GM12801 (cell line): Measurements from ENCODE around the gene PTPRT.

Source experiments
- CTCF ChIP-seq: IDR thresholded peaks from one replicate; pipeline ENCODE4 v1.5.1; 2011; ENCODE audit warnings: control low read depth; ENCODE audit not compliant: insufficient read length; ENCODE audit errors: extremely low read depth

Gene PTPRT

GRCh38 chr20:43151901-43152300 lies 37.8 kb downstream of the PTPRT start:
- no peak for TF ChIP-seq CTCF

- TF ChIP-seq CTCF: no peak
Observed at GRCh38 chr20:43151256-43151655, 38.5 kb downstream of the PTPRT start.

- TF ChIP-seq CTCF: no peak
Observed at GRCh38 chr20:43140726-43141125, 49.0 kb downstream of the PTPRT start.

GRCh38 chr20:43138061-43138770 lies 51.5 kb downstream of the PTPRT start:
- TF ChIP-seq CTCF: no peak

- no peak for TF ChIP-seq CTCF
Observed at GRCh38 chr20:43137160-43137559, 52.5 kb downstream of the PTPRT start.

- TF ChIP-seq CTCF: no peak
Observed at GRCh38 chr20:43124241-43124640, 65.5 kb downstream of the PTPRT start.

- TF ChIP-seq CTCF: no peak
Observed at GRCh38 chr20:43123180-43123579, 66.5 kb downstream of the PTPRT start.
